OCI-LY7 (cell line): Measurements from ENCODE around the gene IPCEF1.

ENCODE experiments used
- EZH2phosphoT487 ChIP-seq: fragments of 200-600 bp; sonication (generic); IDR thresholded peaks from 2 replicates; pipeline ENCODE4 v1.6.1; 2018; ENCODE audit warnings: low read depth, borderline replicate concordance, mild to moderate bottlenecking, mixed run types, antibody characterized with exemption, low read length, moderate library complexity, mixed read lengths
- TF ChIP-seq, protein P1 (sequence below): fragments of 200-600 bp; sonication (generic); conservative IDR thresholded peaks from 2 replicates; pipeline ENCODE4 v1.5.1; 2014; ENCODE audit warnings: mild to moderate bottlenecking, antibody characterized with exemption, low read length, moderate library complexity, mixed read lengths

DNA sequence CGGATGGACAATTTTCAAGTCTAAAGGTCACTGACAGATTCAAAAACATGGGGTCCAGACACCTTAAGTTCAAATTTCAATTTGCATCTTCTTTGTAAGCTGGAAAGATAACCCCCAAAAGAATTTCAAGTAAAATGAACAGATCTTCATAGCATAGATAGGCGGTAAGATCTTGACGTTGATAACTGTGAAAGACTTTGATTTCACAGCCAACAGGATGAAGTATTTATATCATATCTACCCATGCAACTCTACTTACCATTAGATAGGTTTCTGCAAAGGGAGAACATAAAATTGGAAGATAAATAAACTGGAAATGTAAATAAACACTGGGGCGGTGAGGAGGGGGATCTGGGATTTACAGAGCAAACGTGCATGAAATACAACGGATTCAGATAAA lies 137.8 kb downstream of the IPCEF1 start:
- TF ChIP-seq, protein P1, sequence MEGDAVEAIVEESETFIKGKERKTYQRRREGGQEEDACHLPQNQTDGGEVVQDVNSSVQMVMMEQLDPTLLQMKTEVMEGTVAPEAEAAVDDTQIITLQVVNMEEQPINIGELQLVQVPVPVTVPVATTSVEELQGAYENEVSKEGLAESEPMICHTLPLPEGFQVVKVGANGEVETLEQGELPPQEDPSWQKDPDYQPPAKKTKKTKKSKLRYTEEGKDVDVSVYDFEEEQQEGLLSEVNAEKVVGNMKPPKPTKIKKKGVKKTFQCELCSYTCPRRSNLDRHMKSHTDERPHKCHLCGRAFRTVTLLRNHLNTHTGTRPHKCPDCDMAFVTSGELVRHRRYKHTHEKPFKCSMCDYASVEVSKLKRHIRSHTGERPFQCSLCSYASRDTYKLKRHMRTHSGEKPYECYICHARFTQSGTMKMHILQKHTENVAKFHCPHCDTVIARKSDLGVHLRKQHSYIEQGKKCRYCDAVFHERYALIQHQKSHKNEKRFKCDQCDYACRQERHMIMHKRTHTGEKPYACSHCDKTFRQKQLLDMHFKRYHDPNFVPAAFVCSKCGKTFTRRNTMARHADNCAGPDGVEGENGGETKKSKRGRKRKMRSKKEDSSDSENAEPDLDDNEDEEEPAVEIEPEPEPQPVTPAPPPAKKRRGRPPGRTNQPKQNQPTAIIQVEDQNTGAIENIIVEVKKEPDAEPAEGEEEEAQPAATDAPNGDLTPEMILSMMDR: no peak
- no peak for TF ChIP-seq EZH2phosphoT487
